GM03348 (cell line): ENCODE data around the gene TOP3B.
"Not testable (repeated sequence)": the region's sequence is repeated elsewhere in the genome, so short reads cannot be mapped to it uniquely, and the experiment has no call there.

Experiments used
- DNase-seq: peaks from one replicate; pipeline ENCODE4 v3.0.0; 2012; ENCODE audit warnings: low spot score

TOP3B gene

GRCh38 chr22:21922370-21923162 lies 60.0 kb downstream of the TOP3B start:
- no peak for DNase-seq

- no peak for DNase-seq
Observed at GRCh38 chr22:21921729-21922128, 60.9 kb downstream of the TOP3B start.

GRCh38 chr22:21921184-21921721 lies 61.3 kb downstream of the TOP3B start:
- DNase-seq: no peak

GRCh38 chr22:21920341-21921183 lies 62.0 kb downstream of the TOP3B start:
- no peak for DNase-seq

- no peak for DNase-seq
Observed at GRCh38 chr22:21919526-21920307, 62.9 kb downstream of the TOP3B start.

- no peak for DNase-seq
Observed at GRCh38 chr22:21918466-21919185, 64.0 kb downstream of the TOP3B start.

- DNase-seq: no peak
Observed at GRCh38 chr22:21917959-21918261, 64.7 kb downstream of the TOP3B start.

- no peak for DNase-seq
Observed at GRCh38 chr22:21917181-21917958, 65.2 kb downstream of the TOP3B start.

GRCh38 chr22:21916309-21916918 lies 66.2 kb downstream of the TOP3B start:
- no peak for DNase-seq

GRCh38 chr22:21915624-21916308 lies 66.8 kb downstream of the TOP3B start:
- no peak for DNase-seq

GRCh38 chr22:21914033-21914642 lies 68.4 kb downstream of the TOP3B start:
- DNase-seq: not testable (repeated sequence)

GRCh38 chr22:21910367-21910766 lies 72.2 kb downstream of the TOP3B start:
- not testable (repeated sequence) for DNase-seq

- DNase-seq: peak; percentile 1
Observed at GRCh38 chr22:21909871-21910270, 72.7 kb downstream of the TOP3B start.

- no peak for DNase-seq
Observed at GRCh38 chr22:21907638-21908522, 74.7 kb downstream of the TOP3B start.
